Calu3 (cell line): ENCODE measurements around the gene NATD1. TPM values are rescaled to one million over a fixed set of nuclear protein-coding genes. Genes with fewer than 3 reads are reported as not detected.

ENCODE experiments used
- BruUV-seq: library from RNA; stranded (reverse); fragments of 400-500 nt; replicated peaks from 2 replicates; lab custom pipeline; 2021; lab: Mats Ljungman, UMichigan
- CTCF ChIA-PET: fragments of 300-600 bp; sonication (Branson Sonifier 250); formaldehyde crosslinking; loops from one replicate; lab custom pipeline; 2022; ENCODE audit warnings: antibody characterized with exemption; lab: Charles Lee
- DNase-seq: peaks from one replicate; pipeline ENCODE4 v3.0.0; 2022
- H3K27ac Mint-ChIP-seq: one replicate; pipeline ENCODE4 v1.8.0; 2022; ENCODE audit warnings: mixed read lengths; ENCODE audit not compliant: unreplicated experiment
- H3K27me3 Mint-ChIP-seq: one replicate; pipeline ENCODE4 v1.8.0; 2022; ENCODE audit warnings: mixed read lengths; ENCODE audit not compliant: unreplicated experiment
- H3K36me3 Mint-ChIP-seq: one replicate; pipeline ENCODE4 v1.8.0; 2022; ENCODE audit warnings: mild to moderate bottlenecking, moderate library complexity, mixed read lengths; ENCODE audit not compliant: insufficient read depth, unreplicated experiment
- H3K4me1 Mint-ChIP-seq: one replicate; pipeline ENCODE4 v1.8.0; 2022; ENCODE audit warnings: mild to moderate bottlenecking, low read depth, mixed read lengths; ENCODE audit not compliant: unreplicated experiment
- H3K4me3 Mint-ChIP-seq: one replicate; pipeline ENCODE4 v1.8.0; 2022; ENCODE audit warnings: mild to moderate bottlenecking, low read depth, moderate library complexity, mixed read lengths; ENCODE audit not compliant: unreplicated experiment
- H3K9me3 Mint-ChIP-seq: one replicate; pipeline ENCODE4 v1.8.0; 2022; ENCODE audit warnings: low read depth, mixed read lengths; ENCODE audit not compliant: unreplicated experiment
- CTCF ChIP-seq: fragments of 200-600 bp; IDR thresholded peaks from one replicate; pipeline ENCODE4 v1.8.0; 2022; ENCODE audit warnings: antibody characterized with exemption; ENCODE audit not compliant: unreplicated experiment
- intact Hi-C: fragments of 100-400 bp; cut with micrococcal nuclease; formaldehyde crosslinking; loops from one replicate; pipeline ENCODE4 v1.10.0; 2022; ENCODE audit not compliant: unreplicated experiment
- total RNA-seq: library from RNA; stranded (reverse); gene quantifications from 2 replicates; pipeline ENCODE4 v1.2.3, GENCODE V29; 2022

The NATD1 gene
- total RNA-seq, 1 experiment from 2014 or later, result 1.5 TPM

GRCh38 chr17:21235921-21236320, 17.3 kb downstream of the NATD1 start:
- no TSS peak for BruUV-seq
- CTCF ChIA-PET, result no interaction called here

GRCh38 chr17:21233581-21234347, 19.4 kb downstream of the NATD1 start:
- no peak for DNase-seq
- intact Hi-C loops, result no loop called here
- Mint-ChIP-seq H3K27me3 (peaks cover 25% of the 10 kb centered on the region), H3K36me3 (no peaks in the 10 kb centered on the region), H3K9me3 (peaks cover 2% of the 10 kb centered on the region), H3K27ac (no peak overlapping the region), H3K4me1 (no peaks in the 10 kb centered on the region), H3K4me3 (no peak overlapping the region)
- no TSS peak for BruUV-seq
- no peak for TF ChIP-seq CTCF
- CTCF ChIA-PET, result no interaction called here

More at GRCh38 chr17:21235921-21236320, 17.3 kb downstream of the NATD1 start:
- DNase-seq, result no peak
- Mint-ChIP-seq H3K9me3 (peaks cover 2% of the 10 kb centered on the region), H3K27ac (no peak overlapping the region), H3K27me3 (peaks cover 25% of the 10 kb centered on the region), H3K4me1 (no peaks in the 10 kb centered on the region), H3K36me3 (no peaks in the 10 kb centered on the region), H3K4me3 (no peak overlapping the region)
- TF ChIP-seq CTCF, result no peak
- intact Hi-C loops, result no loop called here

- Mint-ChIP-seq H3K9me3 (peaks cover 2% of the 10 kb centered on the region), H3K27me3 (peaks cover 12% of the 10 kb centered on the region), H3K36me3 (no peaks in the 10 kb centered on the region), H3K27ac (no peak overlapping the region), H3K4me1 (no peaks in the 10 kb centered on the region), H3K4me3 (no peak overlapping the region)
- DNase-seq, result no peak
- BruUV-seq, result TSS peak; percentile 20
- intact Hi-C loops, result no loop called here
- TF ChIP-seq CTCF, result no peak
- CTCF ChIA-PET, result no interaction called here
Observed at GRCh38 chr17:21232033-21232749, 21.0 kb downstream of the NATD1 start.

GRCh38 chr17:21231533-21231932, 21.7 kb downstream of the NATD1 start:
- Mint-ChIP-seq H3K4me1 (no peaks in the 10 kb centered on the region), H3K36me3 (no peaks in the 10 kb centered on the region), H3K27ac (no peak overlapping the region), H3K9me3 (peaks cover 2% of the 10 kb centered on the region), H3K27me3 (peaks cover 6% of the 10 kb centered on the region), H3K4me3 (no peak overlapping the region)
- no peak for DNase-seq
- intact Hi-C loops, result no loop called here
- CTCF ChIA-PET, result no interaction called here
- no peak for TF ChIP-seq CTCF
- BruUV-seq, result no TSS peak
